GM15510 (cell line): ENCODE measurements around the gene TMTC1.

Source experiments
- POLR2A ChIP-seq: IDR thresholded peaks from 3 replicates; pipeline ENCODE4 v1.6.1; 2011; ENCODE audit warnings: borderline replicate concordance; ENCODE audit not compliant: insufficient read length; ENCODE audit errors: extremely low read depth

Gene TMTC1

DNA sequence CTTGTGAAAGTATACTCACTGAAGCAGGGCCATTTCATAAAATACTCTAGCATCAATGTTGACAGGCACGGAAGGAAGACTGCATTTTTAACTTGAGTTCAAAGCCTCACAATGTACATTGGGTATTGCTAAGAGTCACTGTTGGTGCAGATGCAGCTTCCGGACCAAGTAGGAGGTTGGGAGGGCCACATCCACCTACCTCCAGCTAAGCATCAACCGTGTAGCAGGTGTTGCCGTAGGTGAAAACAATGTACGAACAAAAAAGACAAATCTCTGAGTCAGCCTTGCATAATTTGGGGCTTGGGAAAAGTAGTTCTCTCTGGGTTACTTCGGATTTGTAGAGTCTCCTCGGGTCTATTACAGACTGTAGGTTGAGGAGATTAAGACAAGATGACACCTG, 48.1 kb downstream of the TMTC1 start:
- no peak for TF ChIP-seq POLR2A

- no peak for TF ChIP-seq POLR2A
These were observed 49.0 kb downstream of the TMTC1 start for GRCh38 chr12:29734734-29735133.

- no peak for TF ChIP-seq POLR2A
These were observed 49.4 kb downstream of the TMTC1 start for GRCh38 chr12:29734305-29734704.

- TF ChIP-seq POLR2A: no peak
These were observed 50.2 kb downstream of the TMTC1 start for GRCh38 chr12:29733501-29733900.

GRCh38 chr12:29733060-29733459, 50.7 kb downstream of the TMTC1 start:
- TF ChIP-seq POLR2A: no peak

DNA sequence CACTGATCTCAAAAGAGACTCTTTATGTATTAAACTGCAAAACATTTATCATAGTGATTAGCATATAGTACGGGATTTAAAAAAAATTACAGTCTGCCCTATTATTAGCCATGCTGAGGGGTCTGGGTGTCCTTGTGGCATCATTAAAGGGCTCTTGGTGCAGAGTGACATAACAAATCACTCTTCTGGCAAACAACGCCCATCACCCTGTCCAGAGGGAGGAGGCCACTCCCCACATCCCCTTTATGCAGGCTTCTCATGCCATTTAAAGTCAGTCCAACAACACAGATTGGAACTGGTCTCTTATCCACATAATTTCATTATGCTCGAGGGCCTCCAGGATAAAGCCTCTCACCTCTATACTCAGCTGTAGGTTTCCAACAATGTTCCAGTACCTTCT, 51.1 kb downstream of the TMTC1 start:
- TF ChIP-seq POLR2A: no peak

DNA sequence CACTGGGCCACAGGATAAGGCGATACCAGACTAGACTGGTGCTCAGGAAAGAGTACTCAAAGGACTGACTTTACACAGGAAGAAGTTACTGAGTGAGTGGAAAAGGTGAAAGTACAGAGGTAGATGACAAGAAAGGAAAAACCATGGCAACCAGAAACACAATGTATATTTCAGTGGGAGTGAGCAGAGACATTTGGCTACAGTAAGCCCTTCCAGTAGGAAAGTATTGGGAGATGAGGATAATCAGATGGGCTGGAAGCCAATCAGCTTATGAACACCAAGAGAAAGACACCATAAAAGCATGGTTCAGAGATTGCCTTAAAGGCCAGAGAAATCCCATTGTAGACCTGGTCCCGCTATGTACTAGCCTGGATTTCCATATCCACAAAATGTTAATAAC, 51.6 kb downstream of the TMTC1 start:
- TF ChIP-seq POLR2A: no peak

DNA sequence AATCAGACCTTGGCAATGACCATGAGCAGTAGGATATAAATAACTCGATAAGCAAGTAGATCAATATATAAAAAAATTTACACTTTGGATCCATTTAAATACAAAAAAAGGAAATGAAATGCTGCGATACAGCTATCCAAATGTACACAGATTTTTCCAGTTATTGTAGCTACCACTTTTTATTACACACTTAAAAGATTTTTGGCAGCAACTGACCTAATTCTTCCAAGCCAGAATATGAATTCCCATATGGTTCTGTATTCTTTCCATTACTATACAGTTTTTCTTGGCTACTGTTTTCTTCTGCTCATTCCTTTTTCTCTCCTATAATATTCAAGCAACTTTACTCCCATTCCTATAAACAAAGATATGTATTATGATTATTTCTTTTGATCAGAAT, 52.2 kb downstream of the TMTC1 start:
- no peak for TF ChIP-seq POLR2A

GRCh38 chr12:29730481-29730880, 53.3 kb downstream of the TMTC1 start:
- TF ChIP-seq POLR2A: no peak

DNA sequence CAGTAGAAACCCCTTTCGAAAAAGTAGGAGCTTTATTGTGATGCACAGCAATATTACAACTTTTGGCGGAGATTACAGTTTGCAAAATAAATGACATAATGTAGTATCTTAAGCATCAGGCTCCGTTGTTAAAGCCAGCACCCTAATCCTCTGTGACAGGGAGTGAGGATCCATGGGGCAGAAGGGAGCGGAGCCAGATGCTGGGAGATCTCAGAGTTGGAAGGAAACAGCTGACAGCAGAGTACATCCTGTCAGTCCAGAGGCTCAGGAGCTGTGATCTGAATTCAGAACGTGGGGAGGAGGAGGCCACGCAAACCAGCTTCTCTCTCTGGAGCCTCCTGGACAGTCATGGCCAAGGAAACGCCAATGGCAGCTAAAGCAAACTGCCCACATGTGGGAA, 55.7 kb downstream of the TMTC1 start:
- TF ChIP-seq POLR2A: no peak

DNA sequence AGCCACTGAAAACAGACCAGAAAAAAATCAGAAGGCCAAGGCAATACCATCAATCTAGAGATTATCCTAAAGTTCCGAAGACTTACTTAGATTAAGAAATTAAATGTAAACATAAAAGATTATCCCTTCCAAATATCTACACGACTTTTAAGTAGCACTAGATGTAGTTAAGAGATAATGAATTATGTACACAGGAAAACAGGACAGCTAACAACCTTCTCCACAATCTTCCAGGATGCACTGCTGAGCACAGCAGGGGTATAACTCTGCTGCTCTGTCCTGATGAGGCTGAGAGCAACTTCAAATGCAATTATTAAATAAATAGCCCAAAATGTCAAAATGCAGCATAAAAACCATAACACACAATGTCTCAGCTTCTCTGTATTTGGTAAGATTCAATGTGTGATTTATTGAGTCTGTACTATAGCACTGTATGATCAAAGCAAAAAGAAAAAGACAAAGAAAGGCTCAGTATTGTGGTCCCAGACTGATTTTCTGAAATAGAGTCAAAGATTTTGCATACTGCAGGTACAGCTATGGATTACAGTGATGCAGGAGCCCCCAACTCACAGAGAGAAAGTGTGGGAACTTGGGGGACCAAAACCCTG, 56.9 kb downstream of the TMTC1 start:
- TF ChIP-seq POLR2A: no peak

- TF ChIP-seq POLR2A: no peak
These were observed 57.4 kb downstream of the TMTC1 start for GRCh38 chr12:29726321-29726692.

DNA sequence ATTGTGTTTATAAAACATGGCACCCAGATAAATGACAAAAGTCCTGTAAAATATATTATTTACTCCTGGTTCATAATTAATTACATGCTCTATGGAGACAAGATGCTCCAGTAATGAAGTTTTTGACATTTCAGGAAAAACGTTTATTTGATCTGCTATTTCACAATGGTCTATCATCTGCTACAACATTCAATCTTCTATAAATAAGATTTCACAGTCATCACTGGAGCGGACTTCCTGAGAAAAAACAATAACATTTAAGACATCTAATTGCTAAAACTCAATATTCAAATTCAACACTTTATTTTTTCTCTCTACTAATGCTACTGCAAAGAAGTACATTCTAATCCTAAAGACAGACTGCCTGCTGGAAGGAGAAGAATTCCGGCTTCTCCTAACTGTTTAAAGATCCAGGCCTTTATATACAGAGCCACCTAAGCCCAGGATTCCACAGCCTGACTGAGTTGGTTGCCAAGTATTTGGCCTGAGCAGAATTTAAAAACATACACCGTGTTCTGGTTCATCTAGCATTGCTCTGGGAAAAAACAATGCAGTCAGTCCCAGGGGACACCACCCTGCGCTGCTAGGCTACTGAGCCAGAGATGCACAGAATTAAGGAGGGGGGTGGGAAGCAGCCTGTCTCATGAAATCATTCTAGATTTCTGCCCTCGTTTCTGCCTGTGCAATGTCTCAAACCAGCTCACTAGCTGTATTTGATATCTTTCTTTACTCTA, 58.0 kb downstream of the TMTC1 start:
- TF ChIP-seq POLR2A: no peak

DNA sequence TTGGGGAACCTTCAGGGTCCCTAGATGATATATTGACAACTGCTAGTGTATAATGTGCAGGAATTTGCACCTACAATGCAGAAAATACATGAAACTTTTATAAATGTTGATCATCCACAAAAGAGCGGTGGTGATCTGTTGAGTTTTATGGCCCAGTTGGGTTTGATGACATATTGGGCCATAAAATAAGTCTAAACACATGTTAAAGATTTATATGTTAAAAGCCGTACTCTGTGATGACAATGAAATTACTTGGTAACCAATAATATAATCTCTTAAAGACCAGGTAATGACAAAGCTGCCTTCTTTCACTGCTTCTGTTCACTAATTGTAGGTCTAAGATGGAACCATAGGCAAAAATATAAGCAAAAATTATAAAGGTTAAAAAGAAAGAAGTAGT, 61.6 kb downstream of the TMTC1 start:
- no peak for TF ChIP-seq POLR2A

DNA sequence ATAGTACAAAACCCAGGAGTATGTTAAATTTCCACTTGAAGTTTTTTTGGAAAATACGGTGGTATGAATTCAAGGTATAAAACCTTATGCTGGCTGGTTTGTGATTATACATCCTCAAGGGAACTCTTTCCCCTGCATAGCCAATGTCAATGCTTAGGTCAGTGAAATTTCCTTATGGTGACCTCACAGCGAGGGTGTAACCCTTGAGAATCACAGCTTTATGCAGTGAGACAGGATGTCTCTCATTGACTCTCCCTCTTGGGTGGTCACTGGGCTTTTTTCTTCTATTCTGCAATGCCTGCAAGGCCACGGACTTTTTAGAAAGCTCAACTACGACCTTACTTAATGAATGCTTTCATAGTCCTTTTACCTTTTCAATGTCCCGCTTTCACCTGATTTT, 64.4 kb downstream of the TMTC1 start:
- TF ChIP-seq POLR2A: no peak

DNA sequence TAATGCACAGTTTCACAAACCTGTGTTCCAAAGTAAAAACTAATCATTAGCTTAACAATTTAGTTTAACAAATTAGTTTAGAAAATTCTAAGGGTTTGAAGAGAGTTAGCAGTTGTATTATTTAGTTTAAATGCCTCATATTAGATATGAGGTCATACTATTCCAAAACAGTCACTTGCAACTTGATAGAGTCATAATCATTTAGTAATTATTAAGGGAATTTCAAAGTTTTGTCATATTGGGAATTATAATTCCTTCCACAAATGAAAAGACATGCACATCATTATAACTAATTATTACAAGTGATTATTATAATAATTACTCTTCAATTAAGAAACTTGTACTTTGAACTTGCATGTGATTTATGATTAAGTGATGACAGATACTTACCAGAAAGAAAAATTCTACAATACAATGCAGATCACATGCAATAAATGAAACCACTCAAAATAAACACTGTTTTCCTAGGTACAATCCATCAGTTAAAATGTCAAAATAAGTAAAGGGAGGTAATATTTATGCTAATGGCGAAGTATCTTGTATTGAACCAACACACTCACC, 66.1 kb downstream of the TMTC1 start:
- TF ChIP-seq POLR2A: no peak
